Activated naive CD8-positive, alpha-beta T cell treated with anti-CD3 and anti-CD28 coated beads, Interleukin-2, amount 50 U/mL, for 24 hours (primary cell): ENCODE measurements around the gene SH2D2A.

ENCODE experiments used
- ATAC-seq: fragments of 150-1000 bp; cut with Tn5 transposase; one replicate; pipeline ENCODE4 v1.10.0; 2021
- DNase-seq: peaks from one replicate; pipeline ENCODE4 v3.0.0; 2021
- H3K27ac Mint-ChIP-seq: one replicate; pipeline ENCODE4 v1.8.0; 2021; ENCODE audit warnings: mild to moderate bottlenecking, mixed read lengths
- H3K27me3 Mint-ChIP-seq: one replicate; pipeline ENCODE4 v1.8.0; 2021; ENCODE audit warnings: mixed read lengths
- H3K36me3 Mint-ChIP-seq: one replicate; pipeline ENCODE4 v1.8.0; 2021; ENCODE audit warnings: low read depth, mixed read lengths
- H3K4me1 Mint-ChIP-seq: one replicate; pipeline ENCODE4 v1.8.0; 2021; ENCODE audit warnings: mixed read lengths
- H3K4me3 Mint-ChIP-seq: one replicate; pipeline ENCODE4 v1.8.0; 2021; ENCODE audit warnings: mild to moderate bottlenecking, moderate library complexity, mixed read lengths
- H3K9me3 Mint-ChIP-seq: one replicate; pipeline ENCODE4 v1.8.0; 2021; ENCODE audit warnings: mixed read lengths

Gene SH2D2A

GRCh38 chr1:156816561-156817328 lies at the start of gene SH2D2A:
TSS of gene SH2D2A (minus strand) at chr1:156816848. CDS start at chr1:156816708, 140 bp downstream.
- DNase-seq (peak; percentile 94), ATAC-seq (peak; percentile 92)
- Mint-ChIP-seq H3K9me3 (peaks cover 15% of the 10 kb centered on the region), H3K4me3 (peak within 1 kb of the TSS; percentile 91), H3K27ac (peak within 1 kb of the TSS; percentile 96), H3K4me1 (peaks cover 72% of the 10 kb centered on the region), H3K36me3 (peaks cover 58% of the 10 kb centered on the region), H3K27me3 (no peaks in the 10 kb centered on the region)

- peak overlapping the region; percentile 56 for H3K4me3 Mint-ChIP-seq
- no peaks in the 10 kb centered on the region for H3K36me3 Mint-ChIP-seq
- H3K27ac Mint-ChIP-seq: peak overlapping the region; percentile 81
- H3K27me3 Mint-ChIP-seq: peaks cover 37% of the 10 kb centered on the region
- H3K4me1 Mint-ChIP-seq: peaks cover 74% of the 10 kb centered on the region
- ATAC-seq: no peak
- DNase-seq: no peak
- H3K9me3 Mint-ChIP-seq: no peaks in the 10 kb centered on the region
Observed at GRCh38 chr1:156865865-156866248, 49.2 kb upstream of the SH2D2A start.

GRCh38 chr1:156865258-156865657 lies 48.6 kb upstream of the SH2D2A start:
- peaks cover 71% of the 10 kb centered on the region for H3K4me1 Mint-ChIP-seq

GRCh38 chr1:156864796-156865195 lies 48.1 kb upstream of the SH2D2A start:
- Mint-ChIP-seq H3K27me3 (peaks cover 43% of the 10 kb centered on the region), H3K9me3 (no peaks in the 10 kb centered on the region), H3K27ac (no peak overlapping the region), H3K4me3 (no peak overlapping the region), H3K36me3 (no peaks in the 10 kb centered on the region), H3K4me1 (peaks cover 72% of the 10 kb centered on the region)
- DNase-seq: no peak
- no peak for ATAC-seq

More at GRCh38 chr1:156865258-156865657, 48.6 kb upstream of the SH2D2A start:
- no peaks in the 10 kb centered on the region for H3K36me3 Mint-ChIP-seq
- H3K9me3 Mint-ChIP-seq: no peaks in the 10 kb centered on the region
- H3K27ac Mint-ChIP-seq: peak overlapping the region; percentile 81
- DNase-seq (no peak), ATAC-seq (no peak)
- H3K4me3 Mint-ChIP-seq: peak overlapping the region; percentile 56
- H3K27me3 Mint-ChIP-seq: peaks cover 39% of the 10 kb centered on the region

GRCh38 chr1:156863631-156864030 lies 47.0 kb upstream of the SH2D2A start:
- H3K4me1 Mint-ChIP-seq: peaks cover 75% of the 10 kb centered on the region

GRCh38 chr1:156862997-156863599 lies 46.5 kb upstream of the SH2D2A start:
- no peaks in the 10 kb centered on the region for H3K9me3 Mint-ChIP-seq
- peaks cover 78% of the 10 kb centered on the region for H3K4me1 Mint-ChIP-seq
- H3K27me3 Mint-ChIP-seq: peaks cover 54% of the 10 kb centered on the region
- H3K36me3 Mint-ChIP-seq: no peaks in the 10 kb centered on the region
- peak overlapping the region; percentile 46 for H3K27ac Mint-ChIP-seq
- ATAC-seq: peak; percentile 45
- H3K4me3 Mint-ChIP-seq: peak overlapping the region; percentile 51
- no peak for DNase-seq

More at GRCh38 chr1:156863631-156864030, 47.0 kb upstream of the SH2D2A start:
- no peak for DNase-seq
- ATAC-seq: no peak
- Mint-ChIP-seq H3K27ac (peak overlapping the region; percentile 9), H3K36me3 (no peaks in the 10 kb centered on the region), H3K27me3 (peaks cover 48% of the 10 kb centered on the region), H3K9me3 (no peaks in the 10 kb centered on the region), H3K4me3 (peak overlapping the region; percentile 51)

GRCh38 chr1:156862584-156862983 lies 45.9 kb upstream of the SH2D2A start:
- Mint-ChIP-seq H3K4me1 (peaks cover 74% of the 10 kb centered on the region), H3K27me3 (peaks cover 59% of the 10 kb centered on the region), H3K36me3 (no peaks in the 10 kb centered on the region), H3K9me3 (no peaks in the 10 kb centered on the region), H3K4me3 (peak overlapping the region; percentile 51), H3K27ac (peak overlapping the region; percentile 46)
- DNase-seq (no peak), ATAC-seq (no peak)

GRCh38 chr1:156860628-156861423 lies 44.2 kb upstream of the SH2D2A start, which contains the start of gene NTRK1:
TSS of gene NTRK1 (plus strand) at chr1:156860865. CDS start at chr1:156860935, 70 bp downstream.
- Mint-ChIP-seq H3K9me3 (no peaks in the 10 kb centered on the region), H3K27me3 (peaks cover 63% of the 10 kb centered on the region), H3K27ac (peak within 1 kb of the TSS; percentile 18), H3K4me3 (peak within 1 kb of the TSS; percentile 77), H3K36me3 (no peaks in the 10 kb centered on the region), H3K4me1 (peaks cover 57% of the 10 kb centered on the region)
- DNase-seq (peak; percentile 64), ATAC-seq (peak; percentile 59)

- Mint-ChIP-seq H3K36me3 (no peaks in the 10 kb centered on the region), H3K9me3 (no peaks in the 10 kb centered on the region), H3K27me3 (peaks cover 64% of the 10 kb centered on the region), H3K4me1 (peaks cover 50% of the 10 kb centered on the region), H3K27ac (peak overlapping the region; percentile 18), H3K4me3 (peak overlapping the region; percentile 77)
- ATAC-seq (peak; percentile 45), DNase-seq (peak; percentile 74)
Observed at GRCh38 chr1:156860113-156860627, 43.5 kb upstream of the SH2D2A start.

GRCh38 chr1:156859523-156860112 lies 43.0 kb upstream of the SH2D2A start:
- Mint-ChIP-seq H3K9me3 (no peaks in the 10 kb centered on the region), H3K36me3 (no peaks in the 10 kb centered on the region), H3K4me1 (peaks cover 47% of the 10 kb centered on the region), H3K27ac (no peak overlapping the region), H3K27me3 (peaks cover 59% of the 10 kb centered on the region), H3K4me3 (peak overlapping the region; percentile 77)
- ATAC-seq: no peak
- peak; percentile 38 for DNase-seq

GRCh38 chr1:156858959-156859522 lies 42.4 kb upstream of the SH2D2A start, which contains the start of gene INSRR:
TSS of gene INSRR (minus strand) at chr1:156859117. CDS start at chr1:156858621, 496 bp downstream.
- Mint-ChIP-seq H3K36me3 (no peaks in the 10 kb centered on the region), H3K4me1 (peaks cover 43% of the 10 kb centered on the region), H3K27me3 (peaks cover 55% of the 10 kb centered on the region), H3K27ac (no peak within 1 kb of the TSS), H3K9me3 (no peaks in the 10 kb centered on the region), H3K4me3 (peak within 1 kb of the TSS; percentile 77)
- no peak for DNase-seq
- no peak for ATAC-seq

GRCh38 chr1:156858555-156858956 lies 41.9 kb upstream of the SH2D2A start:
- DNase-seq (no peak), ATAC-seq (no peak)
- Mint-ChIP-seq H3K9me3 (no peaks in the 10 kb centered on the region), H3K27me3 (peaks cover 50% of the 10 kb centered on the region), H3K27ac (no peak overlapping the region), H3K4me1 (peaks cover 38% of the 10 kb centered on the region), H3K4me3 (peak overlapping the region; percentile 55), H3K36me3 (no peaks in the 10 kb centered on the region)

- no peak overlapping the region for H3K4me3 Mint-ChIP-seq
- H3K9me3 Mint-ChIP-seq: no peaks in the 10 kb centered on the region
- H3K36me3 Mint-ChIP-seq: no peaks in the 10 kb centered on the region
- H3K27me3 Mint-ChIP-seq: peaks cover 44% of the 10 kb centered on the region
- peaks cover 28% of the 10 kb centered on the region for H3K4me1 Mint-ChIP-seq
- DNase-seq: no peak
- no peak for ATAC-seq
- no peak overlapping the region for H3K27ac Mint-ChIP-seq
Observed at GRCh38 chr1:156857532-156857931, 40.9 kb upstream of the SH2D2A start.
